ENCODE measurements around the gene GARIN5A.

The GARIN5A gene

DNA sequence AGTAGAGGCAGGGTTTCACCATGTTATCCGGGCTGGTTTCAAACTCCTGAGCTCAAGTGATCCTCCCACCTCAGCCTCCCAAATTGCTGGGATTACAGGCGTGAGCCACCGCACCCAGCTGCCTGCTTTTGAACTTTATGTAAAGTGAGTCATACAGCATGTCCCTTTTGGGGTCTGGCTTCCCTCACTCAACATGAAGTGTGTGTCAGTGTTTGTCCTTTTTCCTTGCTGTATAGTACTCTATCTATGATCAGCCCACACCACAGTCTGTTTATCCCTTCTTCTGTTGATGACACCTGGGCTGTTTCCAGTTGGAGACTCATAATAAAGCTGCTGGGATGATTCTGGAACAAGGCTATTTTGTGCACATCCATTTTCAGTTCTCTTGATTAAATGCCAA is 55.8 kb downstream of the GARIN5A start:
- no peak for DNase-seq (ENCODE audit: low read depth)
- TF ChIP-seq, protein P1, sequence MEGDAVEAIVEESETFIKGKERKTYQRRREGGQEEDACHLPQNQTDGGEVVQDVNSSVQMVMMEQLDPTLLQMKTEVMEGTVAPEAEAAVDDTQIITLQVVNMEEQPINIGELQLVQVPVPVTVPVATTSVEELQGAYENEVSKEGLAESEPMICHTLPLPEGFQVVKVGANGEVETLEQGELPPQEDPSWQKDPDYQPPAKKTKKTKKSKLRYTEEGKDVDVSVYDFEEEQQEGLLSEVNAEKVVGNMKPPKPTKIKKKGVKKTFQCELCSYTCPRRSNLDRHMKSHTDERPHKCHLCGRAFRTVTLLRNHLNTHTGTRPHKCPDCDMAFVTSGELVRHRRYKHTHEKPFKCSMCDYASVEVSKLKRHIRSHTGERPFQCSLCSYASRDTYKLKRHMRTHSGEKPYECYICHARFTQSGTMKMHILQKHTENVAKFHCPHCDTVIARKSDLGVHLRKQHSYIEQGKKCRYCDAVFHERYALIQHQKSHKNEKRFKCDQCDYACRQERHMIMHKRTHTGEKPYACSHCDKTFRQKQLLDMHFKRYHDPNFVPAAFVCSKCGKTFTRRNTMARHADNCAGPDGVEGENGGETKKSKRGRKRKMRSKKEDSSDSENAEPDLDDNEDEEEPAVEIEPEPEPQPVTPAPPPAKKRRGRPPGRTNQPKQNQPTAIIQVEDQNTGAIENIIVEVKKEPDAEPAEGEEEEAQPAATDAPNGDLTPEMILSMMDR (conservative IDR thresholded peaks at IDR 0.05; ENCODE audit: control insufficient read depth, insufficient read depth, low read depth, low read length) = no peak
- H3K4me3 ChIP-seq (ENCODE audit: control insufficient read depth, low read depth, low read length) = no peak overlapping the region

DNA sequence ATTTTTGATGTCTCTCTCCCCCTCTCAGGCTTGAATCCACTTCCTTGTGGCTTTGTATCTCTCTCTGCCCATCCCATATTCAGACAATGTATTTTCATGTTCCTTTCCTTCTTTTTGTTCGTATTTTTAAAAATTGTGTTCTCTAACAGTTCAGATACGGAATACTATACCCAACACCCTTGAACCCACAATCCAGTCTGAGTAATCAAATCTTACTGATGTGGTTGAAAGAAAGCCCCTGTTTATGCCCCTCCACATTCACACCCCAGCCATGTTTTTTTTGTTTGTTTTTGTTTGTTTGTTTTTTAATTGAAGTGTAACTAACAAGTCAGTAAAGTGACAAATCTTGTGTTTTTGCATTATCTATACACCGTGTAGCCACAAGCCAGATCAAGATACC is 56.5 kb downstream of the GARIN5A start:
- DNase-seq (ENCODE audit: low read depth) = no peak
- TF ChIP-seq, protein P1 (conservative IDR thresholded peaks at IDR 0.05; ENCODE audit: control insufficient read depth, insufficient read depth, low read depth, low read length) = no peak
- H3K4me3 ChIP-seq (ENCODE audit: control insufficient read depth, low read depth, low read length) = no peak overlapping the region

DNA sequence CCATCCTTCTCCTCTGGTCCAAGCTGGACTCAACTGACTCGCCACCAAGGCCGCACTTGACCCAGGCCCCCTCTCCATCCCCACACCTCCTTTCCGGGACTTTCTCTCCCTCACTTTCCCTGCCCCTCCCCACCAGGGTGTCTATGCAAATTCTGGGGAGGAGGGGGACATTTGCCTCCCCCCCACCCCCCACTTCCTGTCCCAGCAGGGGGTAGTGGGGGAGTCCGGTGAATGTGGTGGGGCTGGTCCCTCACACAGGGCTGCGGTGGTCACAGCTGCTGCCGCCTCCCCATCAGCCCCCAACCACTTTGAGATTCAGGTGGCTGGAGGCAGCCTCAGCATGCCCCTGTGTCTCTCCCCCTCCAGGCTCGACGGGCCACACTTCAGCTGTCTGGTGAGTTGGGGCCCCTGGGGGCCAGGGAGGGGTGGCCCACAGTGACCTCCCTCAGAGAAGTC is 57.0 kb downstream of the GARIN5A start:
- H3K4me3 ChIP-seq (ENCODE audit: control insufficient read depth, low read depth, low read length) = no peak overlapping the region
- TF ChIP-seq, protein P1 (conservative IDR thresholded peaks at IDR 0.05; ENCODE audit: control insufficient read depth, insufficient read depth, low read depth, low read length) = no peak
- no peak for DNase-seq (ENCODE audit: low read depth)

DNA sequence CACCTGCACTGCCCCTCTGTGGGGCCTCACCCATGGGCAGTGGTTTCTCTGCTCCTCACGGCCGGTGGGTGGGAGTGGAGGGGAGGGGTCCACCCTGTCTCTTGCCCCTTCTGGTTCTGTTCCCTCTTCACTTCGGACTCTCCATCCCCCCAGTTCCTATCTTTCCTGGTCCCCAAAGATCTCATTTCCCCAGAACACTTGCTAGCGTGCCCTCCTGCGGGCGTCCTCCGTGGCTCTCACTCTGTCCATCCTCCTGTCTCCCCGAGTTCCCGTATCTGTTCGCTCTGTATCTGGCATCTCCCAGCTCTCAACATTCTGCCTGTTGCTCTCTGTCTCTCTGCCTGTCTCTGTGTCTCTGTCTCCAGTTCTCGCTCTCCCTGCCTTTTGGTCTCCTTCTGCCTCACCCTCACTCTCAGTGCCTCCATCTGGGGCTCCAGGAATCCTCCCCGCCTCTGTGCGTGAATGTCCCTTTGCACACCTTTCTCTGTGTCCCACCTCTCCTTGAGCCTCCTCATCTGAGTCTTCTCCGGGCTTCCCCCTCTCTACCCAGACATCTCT is 57.5 kb downstream of the GARIN5A start:
- TF ChIP-seq, protein P1 (conservative IDR thresholded peaks at IDR 0.05; ENCODE audit: control insufficient read depth, insufficient read depth, low read depth, low read length) = no peak
- no peak for DNase-seq (ENCODE audit: low read depth)
- no peak overlapping the region for H3K4me3 ChIP-seq (ENCODE audit: control insufficient read depth, low read depth, low read length)

DNA sequence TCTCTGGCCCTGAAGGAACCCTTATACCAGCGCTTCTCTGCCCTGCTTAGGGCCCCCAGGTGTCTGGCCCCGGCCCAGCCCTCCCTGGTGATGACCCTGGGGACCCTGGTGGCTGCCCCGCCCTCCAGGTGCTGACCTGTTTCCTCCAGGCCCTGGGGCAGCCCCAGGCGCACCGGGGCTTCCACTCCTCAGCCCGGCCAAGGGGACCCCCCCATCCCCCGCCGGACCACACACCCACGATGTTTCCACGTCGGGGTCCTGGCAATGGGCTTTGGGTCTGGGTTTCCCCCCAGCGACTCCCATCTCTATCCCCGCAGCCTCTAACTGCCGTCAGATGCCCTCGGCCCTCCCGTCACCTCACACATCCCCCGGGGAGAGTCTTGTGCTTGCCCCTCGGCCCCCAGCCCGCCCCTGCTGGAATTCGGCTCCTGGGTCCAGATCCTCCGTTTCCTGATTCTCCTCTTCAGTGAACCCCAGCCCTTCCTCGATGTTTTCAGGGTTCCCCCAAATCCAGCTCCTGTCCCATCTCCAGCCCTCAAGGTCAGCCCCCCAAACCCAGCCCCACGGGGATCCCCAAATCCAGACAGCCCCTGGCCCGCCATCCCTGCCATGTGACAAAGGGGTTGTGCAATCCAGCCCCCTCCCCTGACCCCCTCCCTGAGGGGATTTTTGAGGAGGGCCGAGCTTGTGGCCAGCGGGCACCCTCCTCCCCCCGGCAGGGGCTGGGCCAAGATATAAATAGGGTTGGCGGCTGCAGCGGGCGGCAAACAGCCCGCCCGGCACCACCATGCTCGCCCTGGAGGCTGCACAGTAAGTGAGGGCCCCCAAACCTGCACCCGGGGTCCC is 58.2 kb downstream of the GARIN5A start, which contains the start of gene SPIB:
Gene SPIB (plus strand): TSS at position 763 of the 846 bp plus-strand sequence. CDS start 25 bp downstream, at position 788.
- no peak for DNase-seq (ENCODE audit: low read depth)
- TF ChIP-seq, protein P1 (conservative IDR thresholded peaks at IDR 0.05; ENCODE audit: control insufficient read depth, insufficient read depth, low read depth, low read length) = no peak
- no peak within 1 kb of the TSS for H3K4me3 ChIP-seq (ENCODE audit: control insufficient read depth, low read depth, low read length)

DNA sequence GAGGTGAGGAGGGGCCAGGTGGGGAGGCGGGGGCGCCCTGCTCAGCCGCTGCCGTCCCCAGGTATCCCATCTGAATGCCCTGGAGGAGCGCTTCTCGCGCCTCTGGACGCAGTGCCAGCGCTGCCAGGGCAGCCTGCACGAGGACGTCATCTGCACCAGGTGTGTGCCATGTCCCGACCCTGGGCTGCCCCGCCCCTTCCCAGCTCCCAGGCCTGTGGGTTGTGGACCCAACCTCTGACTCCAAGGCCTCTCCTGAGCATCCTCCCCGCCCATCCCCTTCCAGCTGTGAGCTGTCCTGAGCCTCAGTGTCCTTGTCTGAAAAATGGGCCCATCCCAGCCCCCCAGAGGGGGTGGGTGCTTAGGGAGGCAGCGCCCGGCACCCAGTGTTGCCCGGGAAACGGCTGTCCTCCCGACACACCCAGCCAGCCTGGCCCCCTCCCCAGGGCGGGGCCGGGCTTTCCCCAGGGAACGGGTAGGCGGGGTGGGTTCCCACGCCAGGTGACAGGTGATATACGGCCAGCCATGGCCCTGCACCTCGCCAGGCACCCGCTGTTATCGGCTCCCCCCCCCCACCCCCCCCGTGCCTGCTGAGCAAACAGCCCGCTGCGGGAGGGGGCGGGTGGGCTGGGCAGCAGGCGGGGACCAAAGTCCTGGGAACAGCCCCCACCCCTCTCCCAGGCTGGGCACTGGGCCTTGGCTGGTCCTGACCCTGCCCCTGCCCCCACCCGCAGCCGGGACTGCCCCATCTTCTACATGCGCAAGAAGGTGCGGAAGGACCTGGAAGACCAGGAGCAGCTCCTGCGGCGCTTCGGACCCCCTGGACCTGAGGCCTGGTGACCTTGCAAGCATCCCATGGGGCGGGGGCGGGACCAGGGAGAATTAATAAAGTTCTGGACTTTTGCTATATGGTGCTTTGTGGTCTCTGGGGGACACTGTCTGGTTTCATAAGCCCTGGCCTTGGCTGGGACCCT is 59.3 kb downstream of the GARIN5A start:
- no peak overlapping the region for H3K4me3 ChIP-seq (ENCODE audit: control insufficient read depth, low read depth, low read length)
- DNase-seq (ENCODE audit: low read depth) = no peak
- TF ChIP-seq, protein P1 (conservative IDR thresholded peaks at IDR 0.05; ENCODE audit: control insufficient read depth, insufficient read depth, low read depth, low read length) = no peak
